CD4-positive, alpha-beta T cell treated with Interleukin-6 for 4 hours (primary cell): ENCODE results near the gene CBLN4.

Experiments
- DNase-seq: peaks from one replicate; pipeline ENCODE4 v3.0.0-alpha.2; 2020; ENCODE audit warnings: mixed read lengths

The CBLN4 gene

GRCh38 chr20:56005389-56005715, at the start of gene CBLN4:
CBLN4 (minus strand) TSS chr20:56005519; CDS start chr20:56004171, 1,348 bp downstream.
- no peak for DNase-seq

DNA sequence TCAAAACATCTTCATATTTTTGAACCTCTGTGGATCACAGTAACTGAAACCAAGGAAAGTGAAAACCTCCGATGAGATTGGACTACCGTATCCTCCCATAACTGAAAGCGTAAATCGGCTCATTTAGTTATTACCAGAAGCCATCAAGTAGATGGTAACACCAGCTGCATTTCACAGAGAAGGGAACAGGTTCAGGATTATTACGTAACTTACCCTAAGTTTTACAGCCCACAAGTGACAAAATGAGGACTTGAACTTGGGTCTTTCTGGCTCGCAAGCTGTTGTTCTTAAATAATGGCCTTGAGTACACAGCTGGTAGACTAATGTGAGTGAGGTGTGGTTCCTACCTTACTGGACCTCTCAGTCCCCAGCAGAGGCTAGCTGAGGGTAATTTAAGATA, 37.9 kb upstream of the CBLN4 start:
- no peak for DNase-seq

GRCh38 chr20:56032251-56032650, 26.9 kb upstream of the CBLN4 start:
- no peak for DNase-seq

DNA sequence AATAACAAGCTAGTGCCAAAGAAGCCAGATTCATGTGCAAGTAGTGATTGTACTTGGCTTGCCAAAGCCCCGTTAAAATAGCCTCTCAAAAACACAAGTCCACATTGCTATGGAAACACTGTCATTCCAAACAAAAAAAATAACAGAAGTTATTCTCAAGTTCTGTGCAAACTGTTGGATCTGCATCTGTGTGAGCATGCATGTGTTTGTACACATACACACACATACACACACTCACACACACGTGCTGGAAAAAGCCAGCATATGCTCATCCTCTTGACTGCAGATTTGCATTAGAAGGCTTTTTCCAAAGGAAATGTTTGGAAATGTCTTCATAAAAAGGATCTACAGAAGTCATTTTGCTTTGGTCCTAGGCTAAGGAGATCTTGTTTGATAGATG, 13.4 kb upstream of the CBLN4 start:
- DNase-seq, result no peak

DNA sequence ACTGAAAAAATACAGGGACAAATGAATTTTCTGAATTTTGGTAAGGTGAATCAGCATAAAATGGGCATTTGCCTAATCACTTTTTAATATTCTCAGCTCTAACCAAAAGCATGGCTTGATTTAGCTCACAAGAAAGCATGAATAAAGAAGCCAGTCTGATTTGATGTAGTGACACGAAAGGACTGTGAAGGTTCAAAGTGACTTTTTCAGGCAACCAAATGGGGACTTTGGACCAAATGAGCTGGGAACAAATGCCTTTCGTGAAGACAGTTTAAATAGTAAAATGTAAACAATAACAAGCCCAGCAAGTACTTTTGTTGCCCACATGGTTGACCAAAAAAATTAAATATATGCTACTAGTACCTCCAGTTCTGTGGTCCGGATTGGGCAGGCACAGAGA, 12.9 kb upstream of the CBLN4 start:
- no peak for DNase-seq

DNA sequence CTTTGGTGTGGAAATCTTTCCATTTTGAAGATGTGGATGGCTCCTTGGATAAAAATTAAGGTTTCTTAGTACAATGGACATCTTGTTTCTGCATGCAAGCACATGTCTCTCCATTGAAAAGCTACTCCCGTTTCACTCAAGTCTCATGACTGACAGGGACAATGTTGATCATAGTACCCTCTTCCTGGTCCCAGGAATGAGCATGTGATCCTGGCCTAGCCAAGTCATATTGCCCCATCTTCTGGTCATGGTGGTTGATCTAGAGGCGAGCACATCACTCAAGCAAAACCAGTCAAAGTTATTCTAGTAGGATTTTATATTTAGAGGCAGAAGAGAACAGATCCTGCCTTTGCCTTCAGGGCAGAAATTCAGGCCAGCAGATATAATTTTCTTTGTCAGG, 12.2 kb upstream of the CBLN4 start:
- no peak for DNase-seq

DNA sequence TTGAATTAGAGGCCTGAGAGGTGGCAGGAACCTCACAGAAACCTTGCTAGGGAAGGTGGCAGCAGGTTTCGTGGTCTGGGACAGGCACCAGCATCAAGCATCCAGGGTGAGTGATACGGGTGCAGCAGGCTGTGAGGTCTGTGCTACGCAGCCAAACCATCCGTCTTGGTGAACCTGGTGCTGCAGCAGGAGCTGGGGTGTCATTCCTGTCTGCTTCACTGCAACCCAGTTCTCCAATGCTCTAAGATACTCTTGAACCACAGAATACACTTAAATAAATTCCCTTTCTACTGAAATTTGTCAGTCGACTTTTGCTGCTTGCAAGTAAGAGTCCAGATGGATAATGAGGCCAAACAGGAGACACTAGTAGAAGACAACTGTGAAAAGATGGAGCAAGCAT, 9.7 kb upstream of the CBLN4 start:
- DNase-seq, result no peak

GRCh38 chr20:56014151-56014550, 8.8 kb upstream of the CBLN4 start:
- DNase-seq, result no peak

- DNase-seq, result no peak
These were observed 519 bp downstream of the CBLN4 start for GRCh38 chr20:56004611-56005388.

GRCh38 chr20:56004007-56004406, 1.3 kb downstream of the CBLN4 start:
- DNase-seq, result no peak

GRCh38 chr20:56002908-56003800, 2.2 kb downstream of the CBLN4 start:
- no peak for DNase-seq

GRCh38 chr20:56001890-56002289, 3.4 kb downstream of the CBLN4 start:
- DNase-seq, result no peak

DNA sequence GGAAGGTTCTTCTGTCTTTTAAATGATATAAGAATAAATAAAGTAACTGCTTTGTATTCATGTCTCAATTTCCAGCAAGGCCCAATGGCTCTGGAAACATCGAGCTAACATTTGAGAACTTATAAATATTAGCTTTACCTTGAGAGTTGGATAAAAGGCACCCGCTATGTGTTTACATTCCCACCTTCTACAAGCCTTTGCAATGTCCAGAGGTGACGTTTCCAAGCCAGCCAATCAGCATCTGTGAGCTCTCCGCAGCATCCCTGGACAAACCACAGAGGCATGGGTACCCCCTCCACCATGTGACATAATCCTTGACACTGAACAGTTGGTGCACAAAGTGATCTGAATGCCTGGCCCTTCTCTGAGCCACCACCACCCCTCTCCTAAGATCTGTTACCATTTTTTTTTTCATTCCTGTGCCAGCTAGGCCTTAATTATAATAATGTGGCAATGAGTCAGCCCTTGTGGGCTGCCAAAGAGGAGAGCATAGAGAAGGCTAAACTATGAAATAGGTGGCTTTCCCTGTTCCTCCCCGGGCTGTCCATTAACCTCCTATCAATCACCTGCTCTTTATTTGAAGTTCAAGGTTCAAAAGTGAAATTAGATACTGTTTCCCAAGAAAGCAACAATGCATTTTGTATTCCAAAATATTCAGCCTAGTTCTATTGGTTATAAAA, 4.1 kb downstream of the CBLN4 start:
- no peak for DNase-seq

DNA sequence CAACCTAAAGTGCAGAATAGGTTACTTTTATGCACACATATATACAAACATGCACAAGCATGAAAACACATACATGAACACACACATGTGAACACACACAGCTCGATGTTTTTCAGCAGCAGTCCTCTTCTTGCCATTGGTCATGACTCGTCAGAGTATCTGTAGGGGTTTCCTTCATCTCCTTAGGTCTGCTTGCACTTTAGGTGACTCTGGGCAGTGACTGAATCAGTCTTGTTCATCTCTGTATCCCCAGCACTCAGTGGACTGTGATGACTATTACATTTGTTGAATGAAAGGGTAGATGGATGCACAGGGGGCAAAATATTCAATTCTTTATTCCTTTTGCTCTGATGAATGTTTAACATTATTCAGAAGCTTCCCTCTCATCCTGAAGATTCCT, 26.8 kb downstream of the CBLN4 start:
- DNase-seq, result no peak

DNA sequence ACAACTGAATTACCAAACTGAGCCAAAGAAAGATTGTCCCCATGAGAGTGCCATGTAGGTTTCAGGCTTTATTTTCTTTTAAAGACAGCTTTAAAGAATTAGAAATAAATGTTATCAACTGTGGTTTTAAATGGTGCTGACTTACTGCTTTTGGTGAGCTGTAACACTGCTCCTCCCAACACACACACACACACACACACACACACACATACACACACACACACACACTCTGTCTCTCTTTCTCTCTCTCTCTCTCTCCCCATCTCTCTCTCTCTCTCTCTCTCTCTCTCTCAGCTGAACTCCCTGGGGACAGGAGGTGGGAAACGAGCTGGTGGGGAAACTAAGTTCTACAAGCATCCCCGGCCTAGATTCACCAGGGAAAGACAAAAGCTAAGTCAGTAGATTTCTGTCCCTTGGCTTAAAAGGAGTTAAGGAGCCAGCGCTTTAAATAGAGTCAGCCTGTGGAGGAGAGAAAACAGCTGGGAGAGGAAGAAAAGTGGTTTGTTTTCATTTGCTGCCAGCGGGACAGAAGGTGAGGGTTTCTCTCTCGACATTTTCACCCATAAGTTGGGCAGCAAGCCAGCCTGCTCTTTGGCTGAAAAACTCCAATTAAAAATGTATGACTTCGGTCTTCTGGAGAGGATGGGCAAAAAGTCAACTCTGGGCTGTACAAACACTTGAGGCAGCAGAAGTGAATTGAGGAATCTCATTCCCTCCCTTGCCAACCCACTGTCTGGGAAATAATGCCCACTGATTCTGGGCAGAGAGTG, 27.4 kb downstream of the CBLN4 start:
- DNase-seq, result no peak

- no peak for DNase-seq
These were observed 30.7 kb downstream of the CBLN4 start for GRCh38 chr20:55974491-55975202.

DNA sequence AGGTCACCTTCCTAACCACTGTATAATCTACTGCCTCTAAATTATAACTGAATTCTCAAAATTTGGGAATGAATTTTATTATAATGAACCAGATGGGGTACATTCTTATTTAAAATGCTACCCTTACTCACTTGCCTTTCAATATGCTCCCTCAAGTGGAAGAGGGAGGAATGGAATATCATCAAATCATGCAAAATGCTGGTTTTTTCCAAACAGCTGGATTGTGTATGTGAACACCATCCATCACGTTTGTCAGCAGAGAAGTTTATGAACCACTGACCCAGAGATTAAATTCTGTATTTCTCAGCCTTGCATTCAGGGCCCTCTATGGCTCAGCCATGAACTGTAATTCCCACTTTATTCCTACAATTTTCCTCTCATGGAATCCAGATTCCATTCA, 40.5 kb downstream of the CBLN4 start:
- DNase-seq, result no peak

DNA sequence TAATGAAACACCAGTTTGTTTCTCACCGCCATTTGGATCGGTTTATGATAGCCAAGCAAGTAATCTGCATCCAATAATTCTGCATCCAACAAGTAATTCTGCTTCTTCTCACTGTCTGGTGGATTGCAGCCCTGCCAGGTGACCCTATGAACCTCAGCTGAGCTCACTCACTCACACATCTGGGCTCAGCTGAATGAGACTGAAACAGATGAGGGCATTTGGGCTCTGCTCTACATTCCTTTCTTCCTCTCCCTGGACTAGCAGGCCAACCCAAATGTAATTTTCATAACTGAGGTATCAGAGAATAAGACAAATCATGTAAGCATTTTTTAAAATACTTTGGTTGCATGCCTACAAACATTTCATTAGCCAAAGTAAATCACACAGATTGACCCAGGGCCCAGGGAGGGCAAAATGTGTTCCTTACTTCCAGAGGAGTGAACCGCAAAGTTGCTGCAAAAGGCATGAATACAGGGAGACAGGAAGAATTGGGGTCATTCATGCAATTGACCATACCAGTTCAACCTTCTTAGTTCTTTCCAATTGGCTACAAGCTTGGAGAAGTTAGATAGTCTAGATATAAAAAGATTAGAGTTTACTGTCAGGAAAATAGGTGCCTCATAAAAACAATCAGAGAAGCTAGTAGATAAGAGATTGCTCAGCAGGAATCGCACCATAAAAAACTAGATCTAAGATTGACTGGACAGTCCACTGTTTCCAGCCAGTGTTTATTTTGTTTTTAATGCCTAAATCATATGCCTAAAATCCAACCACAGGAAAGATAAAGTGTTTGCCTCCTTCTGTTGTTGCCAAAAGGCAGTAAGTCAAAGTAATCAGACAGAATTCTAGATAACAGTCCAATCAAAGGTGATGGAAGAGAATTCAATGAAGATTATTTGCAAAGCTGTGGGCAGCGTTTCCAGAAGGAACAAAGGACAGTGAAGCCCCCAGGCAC, 43.7 kb downstream of the CBLN4 start:
- no peak for DNase-seq

DNA sequence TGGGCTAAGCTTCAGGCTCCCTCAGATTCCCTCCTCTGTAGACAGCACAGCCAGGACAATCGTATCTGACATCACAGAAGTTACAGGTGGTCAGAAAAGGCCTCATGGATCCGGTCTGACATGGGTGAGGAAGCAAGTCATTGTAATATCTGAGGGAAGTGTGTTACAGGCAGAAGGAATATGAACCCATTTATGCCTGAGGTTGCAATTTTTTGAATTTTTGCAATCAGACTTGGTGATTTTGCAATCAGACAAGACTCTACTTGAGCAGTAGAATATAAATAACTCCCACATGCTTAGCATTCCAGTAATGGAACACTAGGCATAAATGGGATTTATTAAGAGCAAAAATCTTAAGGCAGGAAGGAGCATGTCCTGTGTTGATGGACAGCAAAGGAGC, 52.1 kb downstream of the CBLN4 start:
- DNase-seq, result no peak

- no peak for DNase-seq
These were observed 57.6 kb downstream of the CBLN4 start for GRCh38 chr20:55947701-55948100.
